ENCODE data around the gene PIPOX. TPM values are rescaled to one million over a fixed set of nuclear protein-coding genes. Genes with fewer than 3 reads are reported as not detected.
A peak's percentile ranks its signal among the peaks of the same experiment; 100 is the strongest.

The PIPOX gene
- total and polyA plus RNA-seq, 9 of the 15 experiments (the other 6 are each of a cell fraction or from before 2014, with no cell fraction given) = 0.15 to 2.2 (median 0.58) TPM; not detected in 2

DNA sequence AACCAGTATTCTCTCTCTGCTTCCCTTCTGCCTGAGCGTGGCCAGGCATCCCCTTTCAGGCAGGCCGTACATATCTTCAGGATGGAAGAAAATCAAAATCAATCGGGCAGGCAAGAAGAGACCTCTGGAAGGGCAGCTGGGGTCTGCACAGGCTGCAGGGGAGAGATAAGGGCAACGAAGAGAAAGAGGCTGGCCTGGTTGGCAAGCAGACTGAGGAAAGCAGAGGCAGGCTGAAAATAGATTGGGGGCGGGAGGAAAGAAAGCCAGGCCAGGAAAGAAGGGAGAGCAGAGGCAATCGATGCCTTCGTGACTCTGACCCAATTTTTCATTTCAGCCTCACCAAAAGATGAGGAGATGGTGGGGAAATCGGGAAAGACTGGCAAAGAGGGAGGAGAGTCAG is 18.1 kb downstream of the PIPOX start (continued):
- TF ChIP-seq, protein P1, sequence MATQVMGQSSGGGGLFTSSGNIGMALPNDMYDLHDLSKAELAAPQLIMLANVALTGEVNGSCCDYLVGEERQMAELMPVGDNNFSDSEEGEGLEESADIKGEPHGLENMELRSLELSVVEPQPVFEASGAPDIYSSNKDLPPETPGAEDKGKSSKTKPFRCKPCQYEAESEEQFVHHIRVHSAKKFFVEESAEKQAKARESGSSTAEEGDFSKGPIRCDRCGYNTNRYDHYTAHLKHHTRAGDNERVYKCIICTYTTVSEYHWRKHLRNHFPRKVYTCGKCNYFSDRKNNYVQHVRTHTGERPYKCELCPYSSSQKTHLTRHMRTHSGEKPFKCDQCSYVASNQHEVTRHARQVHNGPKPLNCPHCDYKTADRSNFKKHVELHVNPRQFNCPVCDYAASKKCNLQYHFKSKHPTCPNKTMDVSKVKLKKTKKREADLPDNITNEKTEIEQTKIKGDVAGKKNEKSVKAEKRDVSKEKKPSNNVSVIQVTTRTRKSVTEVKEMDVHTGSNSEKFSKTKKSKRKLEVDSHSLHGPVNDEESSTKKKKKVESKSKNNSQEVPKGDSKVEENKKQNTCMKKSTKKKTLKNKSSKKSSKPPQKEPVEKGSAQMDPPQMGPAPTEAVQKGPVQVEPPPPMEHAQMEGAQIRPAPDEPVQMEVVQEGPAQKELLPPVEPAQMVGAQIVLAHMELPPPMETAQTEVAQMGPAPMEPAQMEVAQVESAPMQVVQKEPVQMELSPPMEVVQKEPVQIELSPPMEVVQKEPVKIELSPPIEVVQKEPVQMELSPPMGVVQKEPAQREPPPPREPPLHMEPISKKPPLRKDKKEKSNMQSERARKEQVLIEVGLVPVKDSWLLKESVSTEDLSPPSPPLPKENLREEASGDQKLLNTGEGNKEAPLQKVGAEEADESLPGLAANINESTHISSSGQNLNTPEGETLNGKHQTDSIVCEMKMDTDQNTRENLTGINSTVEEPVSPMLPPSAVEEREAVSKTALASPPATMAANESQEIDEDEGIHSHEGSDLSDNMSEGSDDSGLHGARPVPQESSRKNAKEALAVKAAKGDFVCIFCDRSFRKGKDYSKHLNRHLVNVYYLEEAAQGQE (IDR thresholded peaks at IDR 0.05; ENCODE audit: borderline replicate concordance) = peak; percentile 75
- TF ChIP-seq, protein P1 (CRISPR knock-in tag; IDR thresholded peaks at IDR 0.05; ENCODE audit: low read depth) = no peak
- TF ChIP-seq, protein P2, sequence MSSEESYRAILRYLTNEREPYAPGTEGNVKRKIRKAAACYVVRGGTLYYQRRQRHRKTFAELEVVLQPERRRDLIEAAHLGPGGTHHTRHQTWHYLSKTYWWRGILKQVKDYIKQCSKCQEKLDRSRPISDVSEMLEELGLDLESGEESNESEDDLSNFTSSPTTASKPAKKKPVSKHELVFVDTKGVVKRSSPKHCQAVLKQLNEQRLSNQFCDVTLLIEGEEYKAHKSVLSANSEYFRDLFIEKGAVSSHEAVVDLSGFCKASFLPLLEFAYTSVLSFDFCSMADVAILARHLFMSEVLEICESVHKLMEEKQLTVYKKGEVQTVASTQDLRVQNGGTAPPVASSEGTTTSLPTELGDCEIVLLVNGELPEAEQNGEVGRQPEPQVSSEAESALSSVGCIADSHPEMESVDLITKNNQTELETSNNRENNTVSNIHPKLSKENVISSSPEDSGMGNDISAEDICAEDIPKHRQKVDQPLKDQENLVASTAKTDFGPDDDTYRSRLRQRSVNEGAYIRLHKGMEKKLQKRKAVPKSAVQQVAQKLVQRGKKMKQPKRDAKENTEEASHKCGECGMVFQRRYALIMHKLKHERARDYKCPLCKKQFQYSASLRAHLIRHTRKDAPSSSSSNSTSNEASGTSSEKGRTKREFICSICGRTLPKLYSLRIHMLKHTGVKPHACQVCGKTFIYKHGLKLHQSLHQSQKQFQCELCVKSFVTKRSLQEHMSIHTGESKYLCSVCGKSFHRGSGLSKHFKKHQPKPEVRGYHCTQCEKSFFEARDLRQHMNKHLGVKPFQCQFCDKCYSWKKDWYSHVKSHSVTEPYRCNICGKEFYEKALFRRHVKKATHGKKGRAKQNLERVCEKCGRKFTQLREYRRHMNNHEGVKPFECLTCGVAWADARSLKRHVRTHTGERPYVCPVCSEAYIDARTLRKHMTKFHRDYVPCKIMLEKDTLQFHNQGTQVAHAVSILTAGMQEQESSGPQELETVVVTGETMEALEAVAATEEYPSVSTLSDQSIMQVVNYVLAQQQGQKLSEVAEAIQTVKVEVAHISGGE (CRISPR knock-in tag; IDR thresholded peaks at IDR 0.05) = no peak
- TF ChIP-seq DPF2 (IDR thresholded peaks at IDR 0.05) (peak; percentile 64), POLR2H (tag; IDR thresholded peaks at IDR 0.05; ENCODE audit: low read depth) (no peak), CBFA2T2 (conservative IDR thresholded peaks at IDR 0.05) (peak; percentile 82), HDAC2 (IDR thresholded peaks at IDR 0.05) (peak; percentile 75), RAD21 (CRISPR knock-in tag; conservative IDR thresholded peaks at IDR 0.05 in 1 of 2, IDR thresholded peaks at IDR 0.05 in 1 of 2) (no peak), SRSF3 (IDR thresholded peaks at IDR 0.05; ENCODE audit: insufficient read depth, low read length) (no peak), CTBP1 (IDR thresholded peaks at IDR 0.05; ENCODE audit: borderline replicate concordance) (peak; percentile 21; the same call in 1 of the 2 replicates), ARID1B (IDR thresholded peaks at IDR 0.05) (peak; percentile 85)
- TF ChIP-seq, protein P3, sequence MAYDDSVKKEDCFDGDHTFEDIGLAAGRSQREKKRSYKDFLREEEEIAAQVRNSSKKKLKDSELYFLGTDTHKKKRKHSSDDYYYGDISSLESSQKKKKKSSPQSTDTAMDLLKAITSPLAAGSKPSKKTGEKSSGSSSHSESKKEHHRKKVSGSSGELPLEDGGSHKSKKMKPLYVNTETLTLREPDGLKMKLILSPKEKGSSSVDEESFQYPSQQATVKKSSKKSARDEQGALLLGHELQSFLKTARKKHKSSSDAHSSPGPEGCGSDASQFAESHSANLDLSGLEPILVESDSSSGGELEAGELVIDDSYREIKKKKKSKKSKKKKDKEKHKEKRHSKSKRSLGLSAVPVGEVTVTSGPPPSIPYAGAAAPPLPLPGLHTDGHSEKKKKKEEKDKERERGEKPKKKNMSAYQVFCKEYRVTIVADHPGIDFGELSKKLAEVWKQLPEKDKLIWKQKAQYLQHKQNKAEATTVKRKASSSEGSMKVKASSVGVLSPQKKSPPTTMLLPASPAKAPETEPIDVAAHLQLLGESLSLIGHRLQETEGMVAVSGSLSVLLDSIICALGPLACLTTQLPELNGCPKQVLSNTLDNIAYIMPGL (CRISPR knock-in tag; IDR thresholded peaks at IDR 0.05) = no peak
- TF ChIP-seq, protein P4, sequence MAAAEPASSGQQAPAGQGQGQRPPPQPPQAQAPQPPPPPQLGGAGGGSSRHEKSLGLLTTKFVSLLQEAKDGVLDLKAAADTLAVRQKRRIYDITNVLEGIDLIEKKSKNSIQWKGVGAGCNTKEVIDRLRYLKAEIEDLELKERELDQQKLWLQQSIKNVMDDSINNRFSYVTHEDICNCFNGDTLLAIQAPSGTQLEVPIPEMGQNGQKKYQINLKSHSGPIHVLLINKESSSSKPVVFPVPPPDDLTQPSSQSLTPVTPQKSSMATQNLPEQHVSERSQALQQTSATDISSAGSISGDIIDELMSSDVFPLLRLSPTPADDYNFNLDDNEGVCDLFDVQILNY (CRISPR knock-in tag; IDR thresholded peaks at IDR 0.05) = no peak

Measured in K562 (cell line).